Muscle layer of colon (tissue), 2 donors: ENCODE data around the gene EFTUD2.

Experiments
- H3K27ac ChIP-seq: one replicate; pipeline ENCODE4 v1.7.0; 2013; ENCODE audit warnings: low read depth, mild to moderate bottlenecking, low read length, moderate library complexity
- H3K27me3 ChIP-seq, 2 donors: one replicate each; pipeline ENCODE4 v1.7.0; 2013; ENCODE audit warnings: low read length in 2 of 2, mild to moderate bottlenecking in 2 of 2; ENCODE audit not compliant: insufficient read depth in 2 of 2, control insufficient read depth in 1 of 2
- H3K36me3 ChIP-seq: one replicate; pipeline ENCODE4 v1.7.0; 2013; ENCODE audit warnings: mild to moderate bottlenecking, low read length; ENCODE audit not compliant: insufficient read depth
- H3K4me1 ChIP-seq: one replicate; pipeline ENCODE4 v1.7.0; 2013; ENCODE audit warnings: mild to moderate bottlenecking, low read length; ENCODE audit not compliant: insufficient read depth
- H3K4me3 ChIP-seq, 2 donors: one replicate each; pipeline ENCODE4 v1.7.0; 2013; ENCODE audit warnings: low read length in 2 of 2, low read depth in 1 of 2, mild to moderate bottlenecking in 1 of 2, moderate library complexity in 1 of 2
- H3K9ac ChIP-seq: one replicate; pipeline ENCODE4 v1.7.0; 2013; ENCODE audit warnings: low read length
- H3K9me3 ChIP-seq: one replicate; pipeline ENCODE4 v1.7.0; 2013; ENCODE audit warnings: mild to moderate bottlenecking, low read length
- donor health status: abdominal sarcoma.
- donor health status: Adenocarcinoma of cecum.

Gene EFTUD2

GRCh38 chr17:44878627-44879221, 20.5 kb downstream of the EFTUD2 start:
- Histone ChIP-seq H3K9ac (no peak overlapping the region), H3K9me3 (no peaks in the 10 kb centered on the region), H3K4me3 (no peak overlapping the region), H3K27me3 (no peaks in the 10 kb centered on the region), H3K36me3 (peaks cover 61% of the 10 kb centered on the region), H3K4me1 (peaks cover 3% of the 10 kb centered on the region), H3K27ac (no peak overlapping the region)

GRCh38 chr17:44877121-44877520, 22.1 kb downstream of the EFTUD2 start:
- H3K4me3 ChIP-seq = no peak overlapping the region
- H3K9ac ChIP-seq = no peak overlapping the region
- no peaks in the 10 kb centered on the region for H3K27me3 ChIP-seq
- peaks cover 49% of the 10 kb centered on the region for H3K36me3 ChIP-seq
- H3K9me3 ChIP-seq = no peaks in the 10 kb centered on the region
- peaks cover 16% of the 10 kb centered on the region for H3K4me1 ChIP-seq
- peak overlapping the region; percentile 1 for H3K27ac ChIP-seq

DNA sequence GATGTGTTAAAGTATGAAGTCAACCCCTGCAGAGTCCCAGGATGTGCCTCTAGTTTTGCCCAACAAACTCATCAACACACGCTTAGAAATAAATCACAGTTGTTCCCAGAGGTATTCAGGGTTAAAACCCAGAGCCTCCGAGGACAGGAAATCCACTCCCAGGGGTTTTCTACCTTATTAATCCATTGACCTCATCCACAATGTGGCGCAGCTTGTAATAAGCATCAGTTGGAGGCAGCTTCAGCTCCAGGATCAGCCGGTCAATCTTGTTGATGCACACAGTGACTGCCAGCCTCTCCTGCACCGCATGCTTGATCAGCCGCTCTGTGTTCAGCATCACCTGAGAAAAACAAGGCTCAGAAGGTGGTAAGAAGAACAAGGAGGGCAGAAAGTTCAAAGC, 23.5 kb downstream of the EFTUD2 start:
- Histone ChIP-seq H3K36me3 (peaks cover 45% of the 10 kb centered on the region), H3K27me3 (no peaks in the 10 kb centered on the region), H3K4me1 (peaks cover 23% of the 10 kb centered on the region), H3K9me3 (no peaks in the 10 kb centered on the region), H3K9ac (no peak overlapping the region), H3K27ac (no peak overlapping the region), H3K4me3 (no peak overlapping the region)

- peaks cover 40% of the 10 kb centered on the region for H3K4me1 ChIP-seq
- peak overlapping the region; percentile 70 for H3K27ac ChIP-seq
- H3K36me3 ChIP-seq = peaks cover 43% of the 10 kb centered on the region
- peak overlapping the region; percentile 12 for H3K9ac ChIP-seq
- no peaks in the 10 kb centered on the region for H3K27me3 ChIP-seq
- H3K9me3 ChIP-seq = no peaks in the 10 kb centered on the region
- no peak overlapping the region for H3K4me3 ChIP-seq
Measured at GRCh38 chr17:44872131-44872768, 27.0 kb downstream of the EFTUD2 start.

DNA sequence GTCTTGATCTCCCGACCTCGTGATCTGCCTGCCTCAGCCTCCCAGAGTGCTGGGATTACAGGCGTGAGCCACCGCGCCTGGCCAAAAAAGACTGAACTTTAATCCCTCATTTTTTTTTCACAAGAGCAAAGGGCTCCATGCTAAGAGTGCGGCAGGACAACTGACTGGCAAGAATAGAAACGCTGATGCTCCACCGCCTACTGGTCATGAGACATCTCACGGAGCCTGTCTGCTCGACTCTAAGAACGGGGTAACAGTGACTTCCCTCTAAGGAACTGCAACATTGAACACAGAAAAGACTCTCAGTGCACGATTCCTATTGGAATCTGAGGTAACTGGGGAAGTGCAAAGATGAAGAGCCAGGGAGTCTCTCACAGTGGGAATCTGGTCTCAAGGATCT, 27.7 kb downstream of the EFTUD2 start:
- Histone ChIP-seq H3K27ac (peak overlapping the region; percentile 70), H3K9ac (peak overlapping the region; percentile 12), H3K9me3 (no peaks in the 10 kb centered on the region), H3K27me3 (no peaks in the 10 kb centered on the region), H3K4me3 (no peak overlapping the region), H3K36me3 (peaks cover 43% of the 10 kb centered on the region), H3K4me1 (peaks cover 42% of the 10 kb centered on the region)

DNA sequence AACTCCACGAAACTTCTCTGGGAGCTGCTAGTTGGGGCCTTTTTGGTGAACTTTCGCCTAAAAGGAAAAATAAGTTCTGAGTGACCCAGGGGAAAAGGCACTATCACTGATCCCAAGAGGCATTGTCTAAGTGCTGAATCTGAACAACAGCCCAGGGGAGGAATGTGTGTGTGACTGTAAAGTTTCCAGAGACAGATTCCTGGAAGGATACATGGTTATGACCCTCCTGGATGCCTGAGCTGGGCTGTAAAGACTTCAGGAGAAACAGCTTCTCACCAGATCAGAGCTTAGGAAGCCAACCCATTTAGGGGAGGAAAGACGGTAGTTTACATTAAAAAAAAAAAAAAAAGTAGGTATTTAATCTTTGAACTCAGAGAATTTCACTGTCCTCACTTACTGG, 31.4 kb downstream of the EFTUD2 start:
- peak overlapping the region; percentile 81 for H3K27ac ChIP-seq
- peaks cover 55% of the 10 kb centered on the region for H3K4me1 ChIP-seq
- no peak overlapping the region for H3K4me3 ChIP-seq
- H3K9me3 ChIP-seq = no peaks in the 10 kb centered on the region
- no peak overlapping the region for H3K9ac ChIP-seq
- no peaks in the 10 kb centered on the region for H3K27me3 ChIP-seq
- H3K36me3 ChIP-seq = peaks cover 48% of the 10 kb centered on the region

DNA sequence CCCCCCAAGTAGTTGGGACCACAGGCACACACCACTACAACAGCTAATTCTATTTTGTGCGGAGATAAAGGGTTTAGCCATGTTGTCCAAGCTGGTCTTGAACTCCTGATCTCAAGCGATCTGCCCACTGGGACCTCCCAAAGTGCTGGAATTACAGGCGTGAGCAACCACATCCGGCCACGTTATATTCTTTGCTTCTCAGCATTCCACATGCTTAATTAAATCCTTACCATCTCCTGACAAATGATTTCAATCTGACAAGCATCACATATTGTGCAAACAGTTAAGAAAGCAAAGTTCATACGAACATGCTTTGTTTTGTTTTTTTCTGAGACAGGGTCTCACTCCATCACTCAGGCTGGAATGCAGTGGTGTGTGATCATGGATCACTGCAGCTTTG, 33.3 kb downstream of the EFTUD2 start:
- peaks cover 52% of the 10 kb centered on the region for H3K36me3 ChIP-seq
- H3K4me1 ChIP-seq = peaks cover 40% of the 10 kb centered on the region
- H3K9ac ChIP-seq = no peak overlapping the region
- H3K27me3 ChIP-seq = no peaks in the 10 kb centered on the region
- no peaks in the 10 kb centered on the region for H3K9me3 ChIP-seq
- no peak overlapping the region for H3K4me3 ChIP-seq
- H3K27ac ChIP-seq = peak overlapping the region; percentile 69

DNA sequence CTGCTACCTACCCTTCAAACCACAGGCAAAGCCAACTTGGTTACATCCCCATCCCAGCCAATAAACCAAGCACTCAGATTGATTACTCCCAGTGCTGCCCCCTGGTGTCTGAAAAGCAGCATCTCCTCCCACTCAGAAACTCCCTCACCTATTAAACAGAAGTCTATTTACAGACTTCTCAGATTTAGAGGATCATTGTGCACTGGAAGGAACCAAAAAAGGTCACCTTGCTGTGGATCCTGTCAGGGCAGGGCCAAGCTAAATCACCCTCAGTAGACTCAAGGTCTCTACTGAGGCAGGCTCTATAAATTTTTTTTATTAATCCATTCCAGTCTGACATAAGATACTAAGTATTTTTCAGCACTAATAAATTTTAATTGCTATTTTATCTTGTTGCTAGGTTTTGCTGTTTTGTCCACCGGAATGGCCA, 34.0 kb downstream of the EFTUD2 start:
- Histone ChIP-seq H3K36me3 (peaks cover 53% of the 10 kb centered on the region), H3K27ac (peak overlapping the region; percentile 78), H3K9ac (no peak overlapping the region), H3K4me3 (no peak overlapping the region), H3K4me1 (peaks cover 40% of the 10 kb centered on the region), H3K9me3 (no peaks in the 10 kb centered on the region), H3K27me3 (no peaks in the 10 kb centered on the region)

DNA sequence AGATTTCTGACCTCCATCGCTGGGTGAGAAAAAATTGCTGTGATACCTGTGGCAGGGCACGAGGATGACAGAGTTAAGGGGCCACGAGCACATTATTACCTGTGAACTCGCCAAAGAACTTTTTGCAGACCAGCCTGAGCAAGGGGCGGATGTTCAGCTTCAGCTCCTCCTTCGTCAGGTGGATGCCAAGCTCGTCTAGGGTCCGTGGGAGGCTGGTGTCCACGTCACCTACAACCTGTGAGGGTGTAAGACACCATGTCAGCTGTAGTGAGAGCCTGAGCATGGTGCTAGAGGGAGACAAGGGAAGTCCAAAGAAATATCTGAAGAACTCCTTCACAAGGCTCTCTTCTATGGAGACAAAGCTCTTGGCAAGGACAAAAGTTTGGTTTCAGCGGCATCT, 34.4 kb downstream of the EFTUD2 start:
- Histone ChIP-seq H3K36me3 (peaks cover 53% of the 10 kb centered on the region), H3K9ac (no peak overlapping the region), H3K9me3 (no peaks in the 10 kb centered on the region), H3K27me3 (no peaks in the 10 kb centered on the region), H3K27ac (peak overlapping the region; percentile 78), H3K4me1 (peaks cover 40% of the 10 kb centered on the region), H3K4me3 (peak overlapping the region in 1 of 2 donors; percentile 25)

DNA sequence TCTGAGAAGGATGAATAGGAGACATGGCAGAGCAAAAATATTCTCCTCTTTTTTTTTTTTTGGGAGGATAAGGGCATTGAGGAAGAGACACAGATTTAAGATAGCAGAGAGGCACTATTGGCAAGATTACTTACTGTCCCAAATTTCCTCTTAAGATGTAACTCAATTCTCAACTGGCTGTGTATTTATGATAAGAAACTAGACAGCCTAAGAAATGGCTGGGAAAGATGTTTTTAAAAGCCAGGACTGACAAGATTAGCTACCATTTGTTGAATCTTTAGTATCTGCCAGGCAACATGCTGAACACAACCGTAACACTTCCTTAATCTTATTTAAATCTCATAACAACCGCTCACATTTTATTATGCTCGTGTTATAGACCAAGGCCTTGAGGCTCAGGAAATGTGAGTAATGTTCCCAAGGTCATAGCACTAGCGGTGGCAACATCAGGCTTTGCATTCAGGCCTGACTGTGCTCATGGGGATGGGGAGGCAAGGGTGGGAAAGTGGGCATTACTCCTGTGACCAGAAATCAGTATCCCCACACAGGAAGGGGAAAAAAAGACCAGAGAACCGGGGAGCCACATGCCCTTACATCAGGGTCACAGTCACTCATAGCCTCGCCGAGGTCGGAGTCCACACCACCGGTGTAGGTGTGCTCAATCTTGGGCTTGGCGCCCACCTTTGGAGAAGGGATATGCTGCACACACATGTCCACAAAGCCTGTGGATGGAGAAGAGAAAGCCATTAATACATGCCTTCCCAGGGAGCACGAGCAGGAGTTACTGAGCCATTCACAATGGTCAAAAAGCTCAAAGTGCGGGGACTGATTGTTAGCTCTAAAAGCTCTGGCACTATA, 36.0 kb downstream of the EFTUD2 start:
- peaks cover 59% of the 10 kb centered on the region for H3K36me3 ChIP-seq
- peak overlapping the region; percentile 78 for H3K27ac ChIP-seq
- H3K9me3 ChIP-seq = no peaks in the 10 kb centered on the region
- H3K9ac ChIP-seq = no peak overlapping the region
- H3K4me1 ChIP-seq = peaks cover 34% of the 10 kb centered on the region
- H3K27me3 ChIP-seq = no peaks in the 10 kb centered on the region
- H3K4me3 ChIP-seq = no peak overlapping the region

DNA sequence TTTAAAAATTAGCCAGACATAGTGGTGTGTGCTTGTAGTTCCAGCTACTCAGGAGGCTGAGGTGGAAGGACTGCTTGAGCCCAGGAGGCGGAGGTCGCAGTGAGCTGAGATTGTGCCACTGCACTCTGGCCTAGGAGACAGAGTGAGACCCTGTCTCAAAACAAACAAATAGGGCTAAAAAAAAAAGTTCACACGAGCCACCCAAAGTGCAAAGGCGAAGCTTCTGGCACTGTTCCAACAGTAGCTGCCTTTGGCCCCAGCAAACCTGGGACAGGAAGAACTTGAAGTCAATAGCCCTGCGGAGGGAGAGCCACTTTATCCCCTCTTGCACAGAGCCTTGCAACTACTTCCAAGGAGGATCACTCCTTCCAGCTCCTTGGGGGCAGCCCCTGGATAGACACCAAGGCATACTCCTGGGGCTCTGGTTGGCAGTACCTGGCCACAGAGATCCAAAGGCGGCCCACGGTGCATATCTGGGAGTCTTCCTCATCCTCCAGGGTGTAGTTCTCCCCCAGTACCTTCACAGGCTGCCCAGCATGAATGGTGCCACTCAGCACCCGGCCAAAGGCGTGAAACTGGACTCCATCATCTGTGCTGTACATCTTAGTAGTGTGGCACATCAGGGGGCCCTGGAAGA, 36.8 kb downstream of the EFTUD2 start:
- peaks cover 26% of the 10 kb centered on the region for H3K4me1 ChIP-seq
- H3K9me3 ChIP-seq = no peaks in the 10 kb centered on the region
- H3K36me3 ChIP-seq = peaks cover 67% of the 10 kb centered on the region
- H3K27ac ChIP-seq = no peak overlapping the region
- H3K27me3 ChIP-seq = no peaks in the 10 kb centered on the region
- H3K9ac ChIP-seq = no peak overlapping the region
- H3K4me3 ChIP-seq = no peak overlapping the region
